HCT116 (cell line): ENCODE measurements around the gene TIGD3.

Source experiments
- CTCF ChIP-seq, 3 experiments: fragments of 200-600 bp in 1 of 3; sonication (generic) in 1 of 3; IDR thresholded peaks in 2 of 3; conservative IDR thresholded peaks in 1 of 3; 2 replicates each; pipeline ENCODE4 v1.5.1; 2012 to 2017; ENCODE audit warnings: low read depth in 2 of 3, low read length in 2 of 3, antibody characterized with exemption in 1 of 3, borderline replicate concordance in 1 of 3, control low read depth in 1 of 3, mild to moderate bottlenecking in 1 of 3, mixed read lengths in 1 of 3, mixed run types in 1 of 3, moderate library complexity in 1 of 3; ENCODE audit not compliant: insufficient read depth in 1 of 3
- EZH2 ChIP-seq: fragments of 200-600 bp; sonication (generic); IDR thresholded peaks from 2 replicates; pipeline ENCODE4 v1.6.1; 2017; ENCODE audit warnings: antibody characterized with exemption, mixed run types
- FOSL1 ChIP-seq: IDR thresholded peaks from 2 replicates; pipeline ENCODE4 v1.6.1; 2012; ENCODE audit warnings: low read depth
- JUND ChIP-seq: IDR thresholded peaks from 2 replicates; pipeline ENCODE4 v1.6.1; 2012
- MAX ChIP-seq: IDR thresholded peaks from 2 replicates; pipeline ENCODE4 v1.6.1; 2012
- POLR2A ChIP-seq: IDR thresholded peaks from 2 replicates; pipeline ENCODE4 v1.7.0; 2011; ENCODE audit warnings: borderline replicate concordance; ENCODE audit not compliant: insufficient read depth, insufficient read length; ENCODE audit errors: extremely low read depth
- POLR2AphosphoS5 ChIP-seq: IDR thresholded peaks from 2 replicates; pipeline ENCODE4 v1.6.1; 2011; ENCODE audit warnings: mild to moderate bottlenecking, low read depth, low read length, moderate library complexity
- RAD21 ChIP-seq: IDR thresholded peaks from 2 replicates; pipeline ENCODE4 v1.6.1; 2012; ENCODE audit warnings: low read depth, mild to moderate bottlenecking
- REST ChIP-seq: IDR thresholded peaks from 2 replicates; pipeline ENCODE4 v1.6.1; 2012; ENCODE audit warnings: low read depth
- TCF7L2 ChIP-seq: IDR thresholded peaks from 2 replicates; pipeline ENCODE4 v1.7.0; 2011; ENCODE audit warnings: borderline replicate concordance, inconsistent platforms; ENCODE audit not compliant: insufficient read depth, insufficient read length; ENCODE audit errors: extremely low read depth
- ZFX ChIP-seq: fragments of 450-650 bp; IDR thresholded peaks from 2 replicates; pipeline ENCODE4 v1.6.1; 2017

- TF ChIP-seq RAD21 = no peak
- TF ChIP-seq TCF7L2 = no peak
- TF ChIP-seq POLR2AphosphoS5 = no peak
- TF ChIP-seq POLR2A = no peak
- no peak for TF ChIP-seq JUND
- no peak for TF ChIP-seq CTCF (IDR thresholded peaks at IDR 0.05 in 2 of 3, conservative IDR thresholded peaks at IDR 0.05 in 1 of 3; ENCODE audit: borderline replicate concordance in 1 of 3, insufficient read depth in 1 of 3, low read depth in 2 of 3, low read length in 2 of 3)
- no peak for TF ChIP-seq ZFX
- no peak for TF ChIP-seq EZH2
- TF ChIP-seq MAX = no peak
- no peak for TF ChIP-seq REST
- TF ChIP-seq FOSL1 = no peak
Measured at GRCh38 chr11:65355776-65356393, 1.3 kb downstream of the TIGD3 start.
